T-helper 1 cell treated with Interleukin-12 subunit alpha and Interleukin-12 subunit beta and Interleukin-4 antibody, amounts not matched to agents 30 ng/mL and 1 ng/mL, for 36 hours (primary cell): Measurements from ENCODE around the gene SGCB. TPM values are rescaled to one million over a fixed set of nuclear protein-coding genes. Genes with fewer than 3 reads are reported as not detected.
"Not testable (repeated sequence)": the region's sequence is repeated elsewhere in the genome, so short reads cannot be mapped to it uniquely, and the experiment has no call there.

Experiments used
- intact Hi-C: fragments of 100-400 bp; cut with micrococcal nuclease; formaldehyde crosslinking; loops from one replicate; pipeline ENCODE4 v1.15.1; 2024
- total RNA-seq: library from RNA; stranded (reverse); gene quantifications from 2 replicates; pipeline ENCODE4 v1.2.3, GENCODE V29; 2022

Gene SGCB, protein sequence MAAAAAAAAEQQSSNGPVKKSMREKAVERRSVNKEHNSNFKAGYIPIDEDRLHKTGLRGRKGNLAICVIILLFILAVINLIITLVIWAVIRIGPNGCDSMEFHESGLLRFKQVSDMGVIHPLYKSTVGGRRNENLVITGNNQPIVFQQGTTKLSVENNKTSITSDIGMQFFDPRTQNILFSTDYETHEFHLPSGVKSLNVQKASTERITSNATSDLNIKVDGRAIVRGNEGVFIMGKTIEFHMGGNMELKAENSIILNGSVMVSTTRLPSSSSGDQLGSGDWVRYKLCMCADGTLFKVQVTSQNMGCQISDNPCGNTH
- total RNA-seq: 13.8 and 16.3 TPM in 2 replicates

- intact Hi-C loops: loop anchor here (1.0 to 10.0 kb wide), 4 partner anchors 196 to 1339 kb away; partner anchors contain the start of genes FIP1L1 and USP46
Measured at GRCh38 chr4:52038103-52038912, at the start of gene SGCB. SGCB (minus strand) TSS chr4:52038299; CDS start chr4:52038259, 40 bp downstream.

- intact Hi-C loops: not testable (repeated sequence)
Measured at GRCh38 chr4:52086425-52086824, 48.3 kb upstream of the SGCB start.

DNA sequence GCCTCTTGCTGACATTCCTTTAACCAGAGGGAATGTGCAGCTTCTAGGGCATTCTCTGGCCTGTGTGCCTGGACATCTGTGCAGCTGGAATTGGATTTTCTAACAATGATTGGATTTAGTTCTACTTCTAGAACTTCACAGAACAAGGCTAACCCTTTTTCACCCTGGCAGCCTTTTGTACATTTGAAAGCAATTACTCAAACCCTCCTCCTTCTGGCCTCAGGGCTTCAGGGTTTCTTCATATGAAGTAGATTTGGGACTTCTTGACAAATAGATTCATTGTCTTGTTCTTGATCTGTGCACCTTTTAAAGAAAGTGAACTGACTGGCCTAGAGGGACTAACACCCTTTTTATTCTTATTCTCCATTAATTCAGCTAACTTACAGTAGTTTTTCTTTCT lies 43.1 kb upstream of the SGCB start:
- intact Hi-C loops: no loop called here

DNA sequence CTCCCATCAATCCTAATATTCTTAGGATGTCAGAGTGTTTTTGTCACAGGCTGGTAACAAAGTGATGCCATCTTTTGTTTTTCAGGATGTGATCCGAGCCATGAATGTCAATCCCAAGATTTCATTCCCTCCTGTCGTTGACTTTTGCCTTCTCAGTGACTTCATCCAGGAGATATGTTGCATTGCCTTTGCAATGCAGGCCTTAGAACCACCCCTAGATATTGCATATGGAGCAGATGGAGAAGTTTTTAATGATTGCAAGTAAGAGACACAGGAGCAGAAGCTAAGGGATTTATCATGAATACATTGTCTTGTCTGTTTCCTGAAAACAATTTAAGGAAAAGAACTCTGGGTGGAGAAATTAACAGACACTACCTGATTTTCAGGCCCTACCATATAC lies 41.6 kb upstream of the SGCB start:
- intact Hi-C loops: no loop called here

- intact Hi-C loops: no loop called here
Measured at GRCh38 chr4:52076731-52077130, 38.6 kb upstream of the SGCB start.

DNA sequence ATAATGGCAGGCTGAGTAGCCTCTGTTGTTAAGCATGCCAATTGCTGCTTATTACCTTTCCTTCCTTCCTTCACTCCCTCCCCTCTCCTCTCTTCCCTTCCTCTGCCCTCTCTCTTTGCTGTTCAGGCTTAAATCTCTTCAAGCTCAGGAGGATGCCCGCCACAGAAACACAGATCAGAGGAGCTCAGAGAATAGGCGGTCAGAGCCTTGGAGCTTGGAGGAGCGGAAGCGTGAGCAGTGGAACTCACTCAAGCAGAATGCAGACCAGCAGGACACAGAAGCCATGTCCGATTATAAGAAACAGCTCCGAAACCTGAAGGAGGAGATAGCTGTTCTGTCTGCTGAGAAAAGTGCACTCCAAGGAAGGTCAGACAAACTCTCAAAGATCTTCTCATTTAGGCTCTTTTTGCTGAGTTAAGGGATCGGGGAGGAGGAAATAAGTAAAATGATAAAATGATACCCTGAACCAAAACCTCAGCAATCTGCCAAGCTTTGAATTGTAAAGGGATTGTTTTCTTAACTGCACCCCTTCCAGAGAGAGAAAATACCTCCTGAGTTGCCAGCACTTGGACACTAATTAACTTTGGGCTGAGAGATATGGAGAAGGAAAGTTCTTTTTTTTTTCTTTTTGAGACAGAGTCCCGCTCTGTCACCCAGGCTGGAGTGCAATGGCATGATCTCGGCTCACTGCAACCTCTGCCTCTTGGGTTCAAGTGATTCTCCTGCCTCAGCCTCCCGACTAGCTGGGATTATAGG lies 33.9 kb upstream of the SGCB start:
- intact Hi-C loops: no loop called here

DNA sequence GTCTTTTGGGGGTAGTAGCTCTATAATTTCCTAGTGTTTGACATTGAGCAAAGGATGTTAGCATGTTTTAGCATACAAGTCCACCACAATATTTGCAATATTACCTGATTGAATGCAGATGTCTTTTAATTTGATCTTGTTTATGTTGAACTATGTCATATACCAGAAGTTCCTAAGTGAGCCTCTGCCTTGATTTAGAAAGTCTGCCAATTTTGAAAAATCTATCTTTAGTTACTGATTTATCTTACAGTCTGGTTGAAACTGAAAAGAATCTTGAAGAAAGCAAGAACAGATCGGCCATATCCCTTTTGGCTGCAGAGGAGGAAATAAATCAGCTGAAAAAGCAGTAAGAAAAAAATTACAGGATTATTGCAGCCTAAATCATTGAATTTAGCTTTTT lies 31.5 kb upstream of the SGCB start:
- intact Hi-C loops: no loop called here

- intact Hi-C loops: no loop called here
Measured at GRCh38 chr4:52059372-52059771, 21.3 kb upstream of the SGCB start.

DNA sequence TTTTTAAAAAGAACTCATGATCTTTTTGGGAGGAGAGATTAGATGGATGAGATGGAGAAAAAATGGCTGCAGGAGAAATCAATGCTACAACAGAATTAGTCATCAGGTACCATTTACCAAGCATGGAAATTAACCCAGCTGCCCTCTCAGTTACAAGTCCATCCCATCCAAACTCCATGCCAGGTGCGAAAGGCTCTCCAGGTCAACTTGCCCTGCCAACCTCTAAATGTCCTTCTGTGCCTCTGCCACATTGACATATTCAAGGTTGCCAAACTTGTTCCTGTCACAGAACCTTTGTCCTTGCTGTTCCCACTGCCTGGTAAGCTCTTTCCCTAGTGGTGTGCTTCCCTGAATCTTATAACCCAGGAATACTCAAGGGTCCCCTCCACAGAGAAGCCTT lies 20.2 kb upstream of the SGCB start:
- intact Hi-C loops: no loop called here

GRCh38 chr4:52057196-52057595 lies 19.1 kb upstream of the SGCB start:
- intact Hi-C loops: no loop called here

GRCh38 chr4:52054254-52054653 lies 16.2 kb upstream of the SGCB start:
- intact Hi-C loops: no loop called here

DNA sequence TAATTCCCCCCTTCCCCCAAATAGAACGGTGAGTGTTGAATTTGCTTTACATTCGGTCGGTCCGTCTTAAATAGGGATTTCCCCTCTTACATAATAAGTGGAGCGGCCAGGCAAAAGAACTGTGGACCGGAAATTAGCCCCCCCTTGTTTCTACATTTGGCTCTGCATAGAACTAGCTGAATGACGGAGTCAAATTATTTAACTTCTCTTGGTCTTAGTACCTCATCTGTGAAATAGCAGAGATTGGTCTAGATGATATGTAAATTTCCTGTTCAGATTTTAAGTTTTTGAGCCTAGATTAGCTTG lies 14.3 kb upstream of the SGCB start:
- intact Hi-C loops: no loop called here

DNA sequence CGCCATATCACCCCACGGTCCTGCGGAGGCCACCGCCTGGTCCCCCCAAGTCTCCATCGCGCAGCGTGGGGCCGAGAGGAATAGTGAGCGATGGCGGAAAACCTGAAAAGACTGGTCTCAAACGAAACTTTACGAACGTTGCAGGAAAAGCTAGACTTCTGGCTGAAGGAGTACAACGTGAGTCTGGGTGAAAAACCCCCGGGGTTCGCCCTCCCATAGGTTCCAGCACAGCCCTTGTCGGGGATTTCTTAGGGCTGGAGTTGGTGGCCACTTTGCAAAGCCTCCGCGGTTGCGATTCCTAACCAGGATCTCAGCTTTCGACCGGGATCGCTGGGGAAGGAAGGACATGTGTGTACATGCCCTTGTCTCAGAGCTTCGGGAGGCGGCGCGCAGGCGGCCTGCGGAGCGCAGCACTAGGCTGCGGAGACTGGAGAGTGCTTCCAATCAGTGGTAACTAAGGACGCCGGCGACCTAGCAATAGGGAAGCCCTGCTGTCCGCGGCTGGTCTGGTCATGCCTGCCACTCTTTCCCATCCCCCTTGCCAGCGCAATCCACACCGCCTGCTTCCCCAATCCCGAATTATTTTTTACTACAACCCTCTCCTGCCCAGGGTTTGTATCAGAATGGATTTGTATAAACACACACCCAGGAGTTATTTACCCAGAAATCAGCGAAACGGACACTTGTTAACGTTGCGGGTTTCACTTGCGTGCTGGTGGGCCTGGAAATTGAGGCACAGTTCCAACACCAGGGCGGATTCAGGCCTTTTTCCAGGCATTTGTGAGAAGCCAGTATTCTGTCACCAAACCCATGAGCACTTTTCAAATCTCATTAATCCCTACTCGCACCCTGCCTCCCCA lies 13.7 kb upstream of the SGCB start:
- intact Hi-C loops: no loop called here

- intact Hi-C loops: no loop called here
Measured at GRCh38 chr4:52051213-52051614, 13.1 kb upstream of the SGCB start, which contains the start of gene SPATA18. SPATA18 (plus strand) TSS chr4:52051304; CDS start chr4:52051705, 401 bp downstream.

DNA sequence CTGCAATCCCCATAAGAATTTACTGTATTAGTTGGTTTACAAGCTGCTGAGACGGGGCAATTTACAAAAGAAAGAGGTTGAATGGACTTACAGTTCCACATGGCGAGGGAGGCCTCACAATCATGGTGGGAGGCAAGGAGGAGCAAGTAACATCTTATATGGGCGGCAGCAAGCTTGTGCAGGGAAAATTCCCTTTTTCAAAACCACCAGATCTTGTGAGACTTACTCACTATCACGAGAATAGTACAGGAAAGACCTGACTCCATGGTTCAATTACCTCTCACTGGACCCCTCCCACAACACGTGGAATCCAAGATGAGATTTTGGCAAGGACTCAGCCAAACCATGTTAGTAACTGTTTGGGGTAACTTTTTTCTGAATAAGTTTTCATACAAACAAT lies 11.2 kb upstream of the SGCB start:
- intact Hi-C loops: no loop called here

- intact Hi-C loops: no loop called here
Measured at GRCh38 chr4:52045028-52045427, 6.9 kb upstream of the SGCB start.

DNA sequence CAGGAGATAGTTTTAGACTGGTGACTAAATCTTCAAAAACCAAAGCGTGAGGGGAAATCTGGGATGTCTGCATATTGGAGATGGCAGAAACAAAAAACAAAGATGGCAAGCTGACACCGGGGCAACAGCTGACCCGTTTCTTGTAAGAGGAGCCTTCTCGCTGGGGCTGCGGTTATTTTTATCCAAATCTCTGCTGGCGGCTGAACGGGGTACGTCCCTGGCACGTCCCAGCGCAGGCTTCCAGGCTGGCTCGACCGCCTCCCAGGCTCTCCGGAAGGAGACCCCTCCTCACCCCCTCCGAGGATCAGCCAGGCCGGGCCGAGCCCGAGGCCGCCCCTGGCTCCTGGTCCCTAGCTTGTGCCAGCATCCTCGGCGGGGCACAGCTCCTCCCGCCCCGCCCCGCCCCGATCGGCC lies 403 bp downstream of the SGCB start:
- intact Hi-C loops: loop anchor here (1.0 to 10.0 kb wide), 4 partner anchors 195 to 1340 kb away; partner anchors contain the start of genes FIP1L1 and USP46

DNA sequence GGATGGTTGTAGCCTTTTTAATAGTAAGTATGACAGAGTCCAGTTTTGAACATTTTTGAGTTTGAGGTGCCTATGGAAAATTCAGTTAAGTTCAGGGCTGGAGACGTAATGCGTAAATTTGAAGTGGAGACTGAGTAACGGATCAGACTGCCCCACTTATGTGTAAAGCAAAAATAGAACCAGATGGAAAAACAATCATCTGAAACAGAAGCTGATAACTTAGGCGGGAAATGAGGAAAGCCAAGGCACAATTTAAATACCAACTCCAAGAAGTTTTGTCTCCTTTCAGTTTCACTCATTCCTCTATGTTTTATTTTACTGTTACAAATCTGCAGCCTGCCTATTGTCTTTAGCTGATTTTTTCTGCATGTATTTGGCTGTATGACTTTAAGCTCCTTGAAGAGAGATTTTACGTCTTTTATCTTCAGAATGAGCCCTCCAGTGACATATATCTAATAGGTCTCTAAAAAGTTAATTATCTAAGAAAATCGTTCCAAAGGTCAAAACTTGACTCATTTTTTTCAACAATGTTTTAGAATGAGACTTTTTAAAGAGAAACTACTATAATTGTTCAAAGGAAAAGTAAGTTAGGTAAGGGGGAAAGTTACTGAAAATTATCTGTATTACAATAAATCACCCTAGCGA lies 1.1 kb downstream of the SGCB start:
- intact Hi-C loops: loop anchor here (1.0 to 10.0 kb wide), 3 partner anchors 11 to 1340 kb away; partner anchors contain the start of genes FIP1L1 and USP46

DNA sequence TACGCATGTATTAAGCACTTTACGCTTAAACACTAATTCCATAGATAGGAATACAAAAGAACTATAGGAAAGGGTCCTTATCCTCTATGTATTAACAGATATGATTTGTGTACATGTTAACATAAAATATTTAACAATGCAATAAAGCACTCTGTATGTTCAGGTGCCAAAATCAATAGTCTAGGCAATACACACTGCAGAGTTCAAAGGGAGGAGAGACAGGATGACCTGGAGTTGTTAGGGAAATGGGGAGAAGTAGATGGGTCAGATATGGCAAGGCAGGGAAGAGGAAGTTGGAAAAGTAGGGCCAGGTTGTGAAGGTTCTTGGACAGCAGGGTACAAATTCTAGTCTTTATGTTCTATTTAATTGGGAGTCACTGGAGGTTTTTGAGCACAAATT lies 2.9 kb downstream of the SGCB start:
- intact Hi-C loops: loop anchor here (5.0 to 10.0 kb wide), 2 partner anchors 620 to 1342 kb away; partner anchors contain the start of genes FIP1L1 and USP46

DNA sequence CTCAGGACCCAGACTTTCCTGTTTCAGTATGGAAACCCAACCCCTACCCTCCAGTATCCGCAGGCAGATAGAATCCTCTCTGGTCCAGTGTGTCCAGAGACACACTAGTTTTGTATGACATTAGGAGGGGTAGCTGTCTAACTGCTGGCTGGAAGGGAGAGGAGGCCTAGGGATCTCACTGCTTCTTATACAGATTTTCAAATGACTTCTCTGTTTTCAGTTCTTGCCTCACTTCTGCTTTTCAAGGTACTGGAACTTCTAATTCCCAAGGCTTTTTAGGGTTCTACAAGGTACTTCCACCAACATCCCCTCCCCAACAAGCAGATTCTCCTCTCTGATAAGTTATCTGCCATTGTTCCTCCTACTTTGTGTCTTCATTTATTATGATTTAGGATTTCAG lies 6.1 kb downstream of the SGCB start:
- intact Hi-C loops: loop anchor here (10.0 kb wide), 1 partner anchor 623 kb away; the partner anchor contains the start of gene USP46
